HG03103 (cell line): ENCODE data around the gene SLC25A53.
A peak's percentile ranks its signal among the peaks of the same experiment; 100 is the strongest.

Source experiments
- ATAC-seq: cut with Tn5 transposase; IDR thresholded peaks from one replicate; pipeline ENCODE4 v1.9.1; 2021; ENCODE audit warnings: low read depth; ENCODE audit not compliant: unreplicated experiment

SLC25A53 gene

GRCh38 chrX:104156630-104157529, at the start of gene SLC25A53:
TSS of gene SLC25A53 (minus strand) at chrX:104157009. CDS start at chrX:104105257, 51,752 bp downstream.
- peak; percentile 91 for ATAC-seq

- ATAC-seq: no peak
Observed at GRCh38 chrX:104205548-104205947, 48.7 kb upstream of the SLC25A53 start.

GRCh38 chrX:104195489-104196084, 38.8 kb upstream of the SLC25A53 start:
- ATAC-seq: peak; percentile 62

GRCh38 chrX:104195013-104195412, 38.2 kb upstream of the SLC25A53 start:
- ATAC-seq: no peak

GRCh38 chrX:104193485-104193884, 36.7 kb upstream of the SLC25A53 start:
- ATAC-seq: no peak

GRCh38 chrX:104189837-104190236, 33.0 kb upstream of the SLC25A53 start:
- no peak for ATAC-seq

GRCh38 chrX:104187931-104188330, 31.1 kb upstream of the SLC25A53 start:
- no peak for ATAC-seq

- no peak for ATAC-seq
Observed at GRCh38 chrX:104183685-104184084, 26.9 kb upstream of the SLC25A53 start.

GRCh38 chrX:104173841-104174240, 17.0 kb upstream of the SLC25A53 start:
- ATAC-seq: no peak

- ATAC-seq: no peak
Observed at GRCh38 chrX:104172788-104173187, 16.0 kb upstream of the SLC25A53 start.

- no peak for ATAC-seq
Observed at GRCh38 chrX:104172121-104172520, 15.3 kb upstream of the SLC25A53 start.

GRCh38 chrX:104168127-104168526, 11.3 kb upstream of the SLC25A53 start:
- ATAC-seq: no peak

GRCh38 chrX:104166735-104167436, 10.1 kb upstream of the SLC25A53 start:
- ATAC-seq: peak; percentile 1

GRCh38 chrX:104165894-104166734, 9.3 kb upstream of the SLC25A53 start, which contains the start of gene FAM199X:
TSS of gene FAM199X (plus strand) at chrX:104166453. CDS start at chrX:104166786, 333 bp downstream.
- ATAC-seq: peak; percentile 93

GRCh38 chrX:104151037-104151436, 5.8 kb downstream of the SLC25A53 start:
- no peak for ATAC-seq

- no peak for ATAC-seq
Observed at GRCh38 chrX:104141087-104141760, 15.6 kb downstream of the SLC25A53 start.

GRCh38 chrX:104137496-104137895, 19.3 kb downstream of the SLC25A53 start:
- ATAC-seq: no peak

GRCh38 chrX:104136241-104137019, 20.4 kb downstream of the SLC25A53 start:
- peak; percentile 90 for ATAC-seq

GRCh38 chrX:104135677-104136076, 21.1 kb downstream of the SLC25A53 start:
- no peak for ATAC-seq
